NCI-H524 (cell line): ENCODE results near the gene LPO.

Experiments
- DNase-seq, 2 experiments: peaks; one replicate each; lab custom pipeline; 2025; lab: John Stamatoyannopoulos, UW

The LPO gene

DNA sequence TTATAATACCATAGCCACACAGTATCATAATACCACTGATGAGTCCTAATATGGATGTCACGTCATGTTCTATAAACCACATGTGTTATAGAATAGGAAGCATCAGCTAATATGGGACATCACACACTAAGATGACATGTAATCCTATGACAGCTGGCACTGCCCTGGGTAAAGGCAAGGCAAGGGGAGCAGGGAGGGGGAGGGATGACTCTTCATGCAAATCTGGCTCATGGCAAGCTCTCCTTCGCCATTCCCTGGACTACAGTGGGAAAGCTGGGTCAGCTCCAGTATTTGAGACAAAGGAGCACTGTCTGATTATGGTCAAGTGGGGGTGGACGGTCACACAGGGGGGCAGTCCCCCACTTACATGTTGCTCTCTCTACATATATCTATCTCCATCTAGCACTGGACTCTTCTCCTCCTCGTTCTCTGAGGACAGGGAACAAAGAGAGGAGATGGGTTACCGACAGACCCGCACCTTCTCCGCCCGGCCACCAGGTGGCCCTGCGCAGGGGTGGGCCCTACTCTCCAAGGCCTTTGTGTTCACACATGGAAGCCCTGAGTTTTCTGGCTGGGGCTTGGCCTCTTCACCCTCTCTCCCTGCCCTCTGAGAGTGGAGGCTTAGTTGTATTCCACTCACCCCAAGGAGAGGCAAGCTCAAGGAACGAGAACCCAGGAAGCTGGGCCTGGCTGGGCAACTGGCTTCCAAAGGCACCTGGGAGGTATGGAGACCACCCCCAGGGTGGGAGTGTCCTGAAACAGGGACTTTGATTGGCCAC lies 65.8 kb downstream of the LPO start:
- DNase-seq: peak; percentile 97 to 99

DNA sequence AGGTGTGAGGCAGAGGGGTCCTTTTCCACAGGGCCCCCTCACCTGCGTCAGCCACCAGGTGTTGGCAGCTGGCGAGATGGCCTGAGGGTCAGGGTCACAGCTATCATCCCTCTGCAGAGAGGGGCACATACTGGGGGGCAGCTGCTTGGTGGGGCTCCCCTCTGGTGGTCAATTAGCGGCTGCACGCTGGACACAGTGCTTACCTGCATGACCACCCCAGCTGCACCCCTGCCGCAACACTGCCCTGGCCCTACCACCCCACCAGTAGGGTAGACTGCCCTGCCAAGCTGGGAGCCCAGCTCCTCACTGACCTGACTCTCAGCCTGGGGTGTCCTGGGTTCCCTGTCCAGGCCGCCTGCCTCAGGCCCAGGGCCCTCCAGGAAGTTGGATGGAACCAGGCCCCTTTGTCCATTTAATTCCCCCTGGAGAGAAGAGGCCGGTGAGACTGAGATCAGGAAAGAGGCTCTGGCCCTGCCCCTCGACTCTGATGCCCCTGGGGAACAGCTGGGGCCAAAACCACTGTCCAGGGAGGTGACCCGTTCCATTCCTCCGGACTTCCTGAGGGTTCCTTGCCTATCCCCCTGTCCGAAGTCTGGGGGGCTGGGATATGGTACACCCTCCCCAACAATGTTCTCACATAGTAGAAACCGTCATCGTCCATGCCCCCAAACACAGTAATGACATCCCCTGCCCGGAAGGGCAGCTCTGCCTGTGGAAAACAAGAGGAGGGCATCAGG lies 66.5 kb downstream of the LPO start:
- no peak for DNase-seq

DNA sequence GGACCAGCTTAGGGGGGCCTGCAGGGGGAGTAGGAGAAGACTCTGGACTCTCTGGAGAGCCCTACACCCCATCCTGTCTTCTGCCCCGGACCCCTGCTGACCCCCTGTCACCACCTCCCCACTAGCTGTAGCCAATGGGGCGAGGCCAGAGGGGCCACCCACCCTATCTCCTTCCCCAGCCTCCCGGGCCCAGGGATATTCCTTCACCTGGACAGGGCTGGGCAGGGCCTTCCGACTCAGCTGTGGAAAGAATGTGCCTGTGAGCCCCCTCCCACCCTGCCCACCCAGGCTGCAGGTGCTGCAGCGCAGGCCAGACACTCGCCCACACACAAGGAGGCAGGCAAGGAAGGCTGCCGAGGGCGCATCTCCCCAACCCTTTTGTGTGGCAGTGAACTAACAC lies 67.2 kb downstream of the LPO start:
- no peak for DNase-seq

DNA sequence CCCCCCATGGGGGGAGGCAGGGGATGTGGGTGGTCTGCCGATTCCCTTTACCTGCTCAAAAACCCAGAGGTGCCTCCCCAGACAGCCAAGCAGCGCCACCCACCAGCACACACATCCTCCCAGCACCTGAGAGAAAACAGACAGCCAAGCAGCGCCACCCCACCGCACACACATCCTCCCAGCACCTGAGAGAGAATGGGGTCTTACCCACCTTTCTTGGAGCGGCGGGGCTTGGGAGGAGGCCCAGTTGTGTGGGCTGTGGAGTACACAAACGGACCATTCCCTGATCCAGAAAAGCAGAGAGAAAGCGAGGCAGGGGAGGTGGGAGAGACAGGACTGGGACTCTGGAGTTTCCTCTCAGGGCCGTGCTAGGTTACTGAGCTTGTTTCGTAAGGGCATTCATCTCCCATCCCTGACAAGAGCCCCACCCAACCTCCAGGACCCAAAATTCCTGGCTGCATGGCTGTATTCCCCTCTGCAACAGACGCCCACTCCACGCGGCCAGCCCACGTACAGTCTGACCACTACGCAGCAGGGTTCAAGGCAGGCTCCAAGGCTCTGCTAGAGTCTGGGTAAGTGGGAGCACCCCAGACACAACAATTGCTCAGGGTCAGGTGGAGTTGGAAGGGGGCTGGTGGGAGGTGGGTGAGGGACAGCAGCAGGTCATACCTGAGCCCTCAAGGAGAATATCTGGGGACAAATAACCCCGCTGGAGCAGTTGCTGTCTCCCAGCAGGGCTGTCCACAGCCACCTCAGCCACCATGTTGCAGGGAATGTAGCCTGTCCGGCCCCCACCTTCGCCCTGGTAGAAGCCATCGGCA lies 68.0 kb downstream of the LPO start:
- DNase-seq: no peak

DNA sequence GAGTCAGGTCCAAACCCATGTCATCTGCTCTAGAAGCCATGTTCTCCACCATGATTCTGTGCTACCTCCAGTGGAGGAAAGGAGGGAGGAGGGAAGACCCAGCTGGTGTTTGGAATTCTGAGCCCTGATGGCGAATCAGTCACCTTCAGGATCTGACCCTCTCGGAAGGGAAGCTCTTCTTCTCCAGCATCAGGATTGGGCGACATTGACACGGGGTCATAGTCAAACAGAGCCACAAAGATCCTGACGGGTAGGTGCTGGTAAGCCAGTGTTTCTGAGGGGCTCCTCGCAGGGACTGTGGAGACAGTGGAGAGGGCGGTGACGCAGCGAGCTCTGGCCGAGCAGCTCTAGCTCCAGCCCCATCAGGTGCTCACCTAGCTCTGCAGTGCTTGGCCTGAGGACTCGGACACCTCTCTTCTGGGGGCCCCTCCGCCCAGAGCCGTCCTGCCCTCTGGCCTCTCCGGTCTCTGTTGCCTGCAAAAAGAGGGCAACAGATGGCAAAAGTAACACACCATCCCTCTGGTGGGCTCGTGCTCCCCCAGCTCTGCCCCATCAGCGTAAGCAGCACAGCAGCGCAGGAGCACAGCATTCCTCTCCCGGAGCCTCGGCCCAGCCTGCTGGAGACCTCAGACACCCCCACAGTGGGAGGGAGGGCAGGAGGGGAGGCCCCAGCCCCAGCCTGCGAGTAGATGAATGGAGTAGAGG lies 69.2 kb downstream of the LPO start:
- DNase-seq: no peak

DNA sequence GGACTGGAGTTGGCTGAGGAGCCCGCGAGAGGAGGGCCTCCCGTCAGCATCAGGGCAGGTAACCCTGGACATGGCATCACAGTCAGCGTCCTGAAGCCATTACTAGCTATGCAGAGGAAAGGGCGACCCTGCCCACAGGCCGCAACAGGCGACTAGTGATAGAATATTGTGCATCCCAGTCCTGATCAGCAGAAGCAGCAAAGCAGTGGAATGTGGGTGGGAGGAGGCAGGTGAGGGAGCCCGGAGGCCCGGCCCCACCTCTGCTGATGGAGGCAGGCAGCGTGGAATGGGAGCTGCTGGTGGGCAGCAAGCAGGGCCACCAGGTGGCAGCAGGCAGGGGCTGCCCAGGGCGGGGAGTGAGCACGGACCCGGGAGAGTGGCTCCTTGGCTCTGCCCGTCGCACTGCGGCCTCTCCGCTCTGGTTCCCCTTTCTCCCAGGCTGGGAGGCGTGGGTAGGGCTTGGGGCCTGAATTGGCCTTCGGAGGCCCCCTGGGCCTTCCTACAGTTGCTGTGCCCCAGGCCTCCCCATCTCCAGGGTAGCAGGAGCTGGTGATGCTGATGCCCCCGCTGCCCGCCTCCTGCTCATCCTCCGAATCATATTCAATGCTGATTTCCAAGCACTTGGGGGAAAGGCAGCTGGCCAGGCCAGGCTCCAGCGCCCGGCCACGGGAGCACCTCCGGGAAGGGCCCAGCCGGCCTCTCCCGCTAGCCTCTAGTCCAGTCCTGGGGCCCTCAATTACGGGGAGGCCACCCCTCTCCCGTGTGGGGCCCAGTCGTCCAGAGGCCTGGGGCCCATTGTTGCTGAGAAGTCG lies 70.0 kb downstream of the LPO start:
- no peak for DNase-seq

DNA sequence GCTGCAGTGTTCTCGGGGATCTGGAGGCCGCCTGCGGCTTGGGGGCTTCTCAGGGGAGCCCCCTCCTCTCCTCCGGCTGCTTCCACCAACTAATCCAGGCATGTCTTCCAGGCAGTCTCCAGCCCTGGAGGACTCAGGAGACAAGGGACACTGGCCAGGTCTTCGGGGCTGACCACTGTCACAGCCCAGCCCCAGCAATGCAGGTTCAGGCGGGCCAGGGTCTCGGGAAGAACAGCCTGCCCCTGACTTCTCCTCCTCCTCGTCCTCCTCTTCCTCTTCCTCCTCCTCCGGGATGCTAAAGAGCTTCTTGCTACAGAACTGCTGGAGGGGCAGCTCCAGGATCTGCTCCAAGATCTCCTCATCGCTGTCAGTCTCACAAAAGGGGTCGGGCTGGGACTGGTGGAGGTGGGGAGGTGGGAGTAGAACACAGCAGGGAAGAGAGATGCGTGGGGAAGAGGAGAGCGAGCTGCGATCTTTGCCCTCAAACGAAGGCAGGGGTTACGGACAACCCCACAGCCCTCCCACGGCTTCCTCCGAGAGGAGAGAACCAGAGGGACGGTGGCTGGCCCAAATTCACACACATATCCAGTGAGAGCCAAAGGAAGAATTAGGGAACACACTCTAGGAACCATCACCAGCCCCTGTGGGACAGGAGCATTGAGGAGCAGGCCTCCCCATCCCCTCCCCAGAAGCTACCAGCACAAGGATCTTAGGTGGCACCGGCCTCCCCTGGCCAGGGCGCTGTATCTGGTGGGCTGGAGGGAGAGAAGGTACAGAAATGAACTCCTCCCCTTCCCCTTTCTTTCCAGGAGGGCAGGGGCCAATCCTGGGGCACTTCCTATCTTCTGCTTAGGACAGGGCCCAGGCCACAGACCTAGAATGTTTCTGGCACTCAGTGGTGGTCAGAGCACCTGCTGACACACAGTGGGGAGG lies 70.9 kb downstream of the LPO start:
- DNase-seq: no peak

DNA sequence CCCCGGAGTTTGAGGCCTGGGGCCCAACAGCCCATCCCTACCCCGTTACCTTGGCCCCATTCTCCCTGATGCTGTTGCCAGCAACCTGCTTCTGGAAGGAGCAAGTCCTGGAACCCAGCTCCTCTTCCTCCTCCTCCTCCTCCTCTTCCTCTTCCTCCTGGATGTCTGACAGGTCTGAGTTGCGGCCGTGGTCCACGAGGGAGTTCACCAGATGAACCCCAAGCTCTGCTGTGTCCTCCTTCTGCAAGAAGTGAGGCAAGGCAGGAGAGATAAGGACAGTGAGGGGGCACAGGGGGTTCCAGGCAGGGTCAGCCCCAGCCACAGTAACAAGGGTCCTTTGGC lies 71.5 kb downstream of the LPO start:
- DNase-seq: no peak

DNA sequence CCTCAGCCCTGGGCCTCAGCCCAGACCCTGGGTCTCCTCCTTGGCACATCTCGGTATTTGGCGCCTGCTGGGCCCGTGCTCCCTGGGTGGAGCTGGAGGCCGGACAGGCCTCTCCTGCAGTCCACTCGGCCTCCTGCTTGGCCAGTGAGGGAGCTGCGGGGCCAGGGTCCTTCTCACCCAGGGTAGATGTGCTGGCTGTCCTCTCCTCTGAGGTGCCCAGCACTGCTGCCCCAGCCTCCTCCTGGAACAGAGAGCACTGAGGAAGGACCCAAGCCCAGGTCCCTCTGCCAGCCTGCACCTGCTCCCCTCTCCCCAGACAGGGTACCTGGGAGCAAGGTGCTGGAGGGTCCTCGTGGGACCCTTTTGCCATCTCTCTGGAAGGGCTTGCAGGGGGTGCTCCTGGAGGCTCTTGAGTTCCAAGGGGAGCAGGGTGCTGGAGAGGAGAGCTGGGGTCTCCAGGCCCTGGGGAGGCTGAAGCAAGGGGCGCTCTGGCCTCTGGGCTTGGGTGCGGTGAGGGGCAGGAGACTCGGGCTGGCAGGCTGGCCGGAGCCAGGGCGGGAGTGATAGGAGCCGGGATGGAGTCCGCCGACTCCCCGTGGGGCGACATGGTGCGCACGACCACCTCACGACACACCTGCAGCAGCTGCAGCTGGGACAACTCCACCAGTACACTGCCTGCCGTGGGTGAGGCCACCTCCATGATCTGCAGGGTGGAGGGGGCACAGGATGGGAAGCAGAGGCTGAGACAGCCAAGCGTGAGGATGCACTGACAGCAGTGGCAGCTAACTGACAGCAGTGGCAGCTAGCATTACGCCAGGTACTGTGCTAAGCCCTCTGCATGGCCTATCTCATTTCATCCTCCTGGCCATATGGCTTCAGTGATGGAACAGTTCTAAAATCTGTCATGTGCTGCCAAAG lies 72.4 kb downstream of the LPO start:
- peak; percentile 83 to 95 for DNase-seq

DNA sequence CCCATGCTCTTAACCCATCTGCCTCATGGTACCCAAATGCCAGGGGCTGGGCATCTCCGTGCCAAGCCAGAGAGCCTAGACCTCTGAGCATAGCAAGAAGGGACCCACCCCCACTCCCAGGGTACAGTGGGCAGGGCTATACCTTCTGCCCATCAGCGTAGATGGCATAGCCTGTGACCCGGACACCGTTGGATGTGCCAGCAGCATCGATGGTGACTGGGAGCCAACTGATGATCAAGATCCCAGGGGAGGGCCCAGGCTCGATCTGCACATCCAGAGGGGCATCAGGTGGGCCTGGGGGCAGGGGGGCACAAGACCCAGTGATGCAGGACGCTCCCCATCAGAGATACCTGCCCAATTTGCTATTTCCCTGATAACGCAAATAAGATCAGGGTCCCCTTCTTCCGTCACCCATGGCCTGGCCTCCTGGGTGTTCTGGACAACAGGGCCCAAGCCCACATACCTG lies 73.1 kb downstream of the LPO start:
- peak in 1 of 2 experiments; percentile 43 for DNase-seq

DNA sequence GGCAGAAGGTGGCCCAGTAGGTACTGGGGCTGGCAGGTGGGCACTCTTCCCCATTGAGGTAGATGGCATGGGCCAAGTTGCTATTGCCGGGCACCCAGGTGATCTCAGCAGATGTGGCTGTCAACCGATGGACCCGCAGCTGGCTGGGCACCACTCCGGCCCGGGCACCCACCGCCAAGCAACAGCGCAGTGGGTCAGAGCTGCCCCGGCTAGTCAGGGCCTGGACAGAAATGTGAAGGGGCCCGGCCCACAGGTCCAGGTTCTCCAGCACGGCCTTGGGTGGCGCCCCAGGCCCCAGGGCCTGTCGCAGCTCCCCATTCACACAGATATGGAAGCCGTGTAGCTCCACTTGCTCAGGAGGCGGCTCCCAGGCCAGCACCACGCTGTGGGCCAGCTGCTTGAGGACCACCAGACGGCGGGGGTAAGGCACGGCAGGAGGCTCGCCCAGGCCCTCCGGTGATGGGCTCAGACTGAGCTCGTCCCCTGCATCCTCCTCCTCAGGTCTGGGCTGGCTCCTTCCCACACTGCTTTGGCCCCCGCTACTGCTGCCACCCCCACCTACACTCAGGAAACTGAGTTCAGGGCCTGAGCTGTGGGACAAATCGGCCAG lies 73.7 kb downstream of the LPO start:
- DNase-seq: peak in 1 of 2 experiments; percentile 20

DNA sequence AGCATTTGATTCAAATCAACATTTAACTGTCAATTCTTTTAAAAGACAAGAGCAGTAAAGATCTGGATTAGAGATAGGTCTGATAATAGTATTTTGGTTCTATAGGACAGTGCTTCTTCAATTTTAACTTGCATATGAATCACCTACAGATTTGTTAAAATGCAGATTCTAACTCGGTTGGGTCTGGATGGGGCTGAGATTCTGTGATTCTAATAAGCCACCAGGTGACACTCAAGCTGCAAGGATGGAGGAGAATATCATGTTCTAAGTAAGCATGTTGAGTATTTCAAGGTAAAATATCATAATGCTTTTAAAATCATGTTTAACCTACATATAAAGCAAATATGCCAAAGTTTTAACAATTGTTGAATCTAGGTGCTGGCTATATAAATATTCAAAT lies 74.4 kb downstream of the LPO start:
- DNase-seq: peak in 1 of 2 experiments; percentile 50

DNA sequence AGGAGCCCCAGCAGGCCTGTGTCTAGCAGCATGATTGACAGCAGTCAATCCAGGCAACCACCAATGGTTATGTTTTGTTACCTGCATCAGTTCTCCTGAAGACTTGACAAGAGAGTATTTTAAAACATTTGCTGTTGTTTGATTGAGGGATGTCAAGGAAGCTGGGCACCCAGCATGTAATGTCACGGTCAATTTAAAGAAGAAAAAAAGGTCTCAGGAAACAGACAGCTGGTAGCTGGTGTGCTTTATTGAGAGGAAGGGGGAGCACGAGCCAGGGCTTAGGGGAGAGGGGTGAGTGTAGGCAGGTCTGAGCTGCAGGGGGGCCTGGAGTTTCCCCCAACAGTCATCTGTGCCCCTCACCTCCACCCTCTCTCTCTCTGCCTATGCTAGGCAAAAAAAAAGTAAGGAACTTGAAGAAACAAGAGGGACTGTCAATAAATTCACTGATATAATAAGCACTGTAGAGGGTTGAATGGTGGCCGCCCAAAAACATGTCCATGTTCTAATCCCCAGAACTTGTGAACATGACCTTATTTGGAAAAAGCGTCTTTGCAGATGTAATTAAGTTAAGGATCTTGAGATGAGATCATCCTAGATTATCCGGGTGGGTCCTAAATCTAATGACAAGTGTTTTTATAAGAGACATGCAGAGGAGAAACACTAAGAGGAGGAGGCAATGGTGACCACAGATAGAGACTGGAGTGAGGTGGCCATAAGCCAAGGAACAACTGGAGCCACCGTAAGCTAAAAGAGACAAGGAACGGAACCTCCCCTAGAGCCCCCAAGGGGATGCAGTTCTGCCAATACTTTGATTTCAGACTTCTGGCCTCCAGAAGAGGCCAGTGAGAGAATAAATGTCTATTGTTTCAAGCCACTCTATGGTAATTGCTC lies 75.7 kb downstream of the LPO start:
- DNase-seq: peak; percentile 79 to 87

DNA sequence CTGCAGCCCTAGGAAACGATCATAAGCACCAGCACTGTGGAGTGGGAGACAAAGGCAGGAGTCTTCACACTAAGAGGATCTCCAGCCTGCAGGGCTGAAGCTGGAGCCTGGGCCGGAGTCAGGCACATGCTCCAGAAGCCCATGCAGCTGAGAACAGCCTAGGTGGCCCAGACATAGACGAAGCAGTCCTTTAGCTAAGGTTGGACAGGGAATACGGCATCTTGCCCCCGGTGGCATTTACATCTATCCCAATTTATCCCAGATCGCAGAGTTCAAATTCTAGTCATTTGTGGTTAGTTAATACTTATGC lies 76.3 kb downstream of the LPO start:
- DNase-seq: no peak

DNA sequence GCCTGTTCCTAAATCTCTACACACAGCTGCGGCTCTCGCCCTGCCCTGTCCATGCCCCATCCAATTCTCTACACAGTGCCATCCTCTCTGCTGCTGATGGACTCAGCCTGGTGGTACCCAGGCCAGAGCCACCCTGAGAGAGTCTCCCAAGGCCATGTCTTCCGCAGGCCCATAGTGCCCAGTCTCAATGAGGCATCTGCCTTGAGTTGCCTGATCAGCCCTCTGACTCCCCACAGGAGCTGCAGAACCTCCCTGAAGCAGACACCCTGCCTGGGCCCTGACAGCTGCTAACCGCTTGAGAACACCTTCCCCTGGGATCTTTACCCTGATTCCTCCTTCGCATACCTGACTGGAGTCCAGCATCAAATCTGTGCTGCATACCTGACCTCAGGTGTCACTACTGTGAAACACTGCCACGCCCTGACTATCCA lies 76.9 kb downstream of the LPO start:
- no peak for DNase-seq

DNA sequence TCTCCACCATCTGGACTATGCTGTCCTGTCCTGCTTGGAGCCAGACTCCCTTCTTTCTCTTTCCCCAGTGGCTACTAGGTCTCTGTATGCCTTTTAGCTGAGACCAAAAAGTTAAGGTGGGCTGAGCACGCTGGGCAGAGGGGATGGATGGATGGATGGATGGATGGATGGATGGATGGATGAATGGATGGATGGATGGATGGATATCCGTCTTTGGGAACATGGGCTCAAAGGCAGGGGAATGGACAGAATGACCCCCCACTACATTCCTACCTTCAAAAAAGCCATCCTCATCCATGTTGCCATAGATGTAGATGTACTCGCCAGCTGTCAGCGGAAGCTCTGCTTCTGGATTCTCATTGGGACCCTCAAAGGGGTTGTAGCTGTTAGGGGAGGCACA lies 77.4 kb downstream of the LPO start:
- no peak for DNase-seq

DNA sequence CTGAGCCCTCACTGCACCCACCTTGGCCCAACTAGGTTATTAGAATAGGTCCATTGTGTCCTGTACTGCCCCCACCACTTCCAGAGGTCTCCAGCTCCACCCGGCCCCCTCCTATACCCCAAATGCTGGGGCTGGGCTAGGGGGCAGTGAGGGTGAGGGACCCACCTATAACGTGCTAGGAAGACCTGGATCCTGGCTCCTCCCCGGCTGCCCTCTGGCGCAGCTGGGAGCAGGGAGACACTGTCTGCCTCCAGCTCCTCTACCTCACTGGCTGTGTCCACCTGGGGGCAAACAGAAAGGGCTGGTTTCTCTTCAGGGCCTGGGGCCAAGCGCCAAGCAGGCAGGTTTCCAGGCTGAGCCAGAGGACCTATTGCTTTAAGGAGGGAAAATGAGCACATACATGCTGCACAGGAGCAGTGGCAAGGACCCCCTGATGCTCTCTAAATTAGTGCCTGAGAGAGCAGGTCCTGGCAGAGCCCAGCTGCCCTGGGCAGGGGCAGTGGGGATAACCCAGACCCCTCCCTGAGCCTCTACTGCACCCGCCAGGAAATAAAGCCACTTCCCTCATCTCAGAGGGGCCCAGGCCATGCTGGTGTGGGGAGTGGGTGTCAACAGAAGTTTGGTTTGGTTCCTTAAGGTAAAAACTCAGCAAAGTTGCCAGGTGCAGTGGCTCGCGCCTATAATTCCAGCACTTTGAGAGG lies 78.0 kb downstream of the LPO start:
- DNase-seq: no peak
